HG03565 (cell line): Measurements from ENCODE around the gene GLRX5.

Experiments used
- ATAC-seq: cut with Tn5 transposase; IDR thresholded peaks from one replicate; pipeline ENCODE4 v1.9.1; 2021; ENCODE audit warnings: mild to moderate bottlenecking, moderate library complexity; ENCODE audit not compliant: unreplicated experiment

Gene GLRX5

DNA sequence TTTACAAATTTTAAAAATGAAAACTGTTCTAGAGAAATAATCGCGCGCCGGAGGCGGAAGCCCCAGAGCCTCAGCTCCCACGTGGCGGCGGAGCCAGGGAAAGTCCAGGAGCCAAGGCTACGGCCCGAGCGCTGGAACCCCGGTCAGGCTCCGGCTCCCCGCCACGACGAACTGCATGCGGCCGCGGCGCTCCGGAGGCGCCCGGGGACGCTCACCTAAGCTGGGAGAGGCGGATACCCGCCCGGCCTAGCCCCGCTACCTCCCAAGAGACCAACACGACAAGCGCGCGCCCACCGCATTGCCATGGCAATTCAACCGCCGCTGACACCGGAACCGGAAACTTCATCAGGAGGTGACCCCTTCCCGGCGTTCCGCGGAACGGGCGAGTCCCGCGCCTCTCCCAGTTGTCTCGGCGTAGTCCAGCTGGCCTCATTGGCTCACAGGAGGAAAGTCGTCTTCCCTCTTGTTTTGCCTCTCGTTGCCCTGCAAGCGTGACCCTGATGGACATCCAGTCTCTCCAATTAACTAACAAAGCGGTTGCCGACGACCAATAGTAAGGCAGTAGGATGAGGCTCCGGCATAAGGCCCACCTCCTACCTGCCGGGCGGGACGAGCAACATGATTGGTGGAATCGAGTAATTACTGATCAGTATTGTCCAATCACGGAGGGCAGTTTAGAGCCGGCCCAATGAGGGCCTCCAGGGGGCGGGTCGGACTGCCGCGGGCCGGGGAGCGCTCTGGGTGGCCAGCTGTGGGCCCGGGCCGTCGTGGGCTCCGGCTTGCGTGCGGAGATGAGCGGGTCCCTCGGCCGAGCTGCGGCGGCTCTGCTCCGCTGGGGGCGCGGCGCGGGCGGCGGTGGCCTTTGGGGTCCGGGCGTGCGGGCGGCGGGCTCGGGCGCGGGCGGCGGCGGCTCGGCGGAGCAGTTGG lies at the start of gene GLRX5:
Gene GLRX5, plus strand, starts transcription at position 752 of the 927 bp plus-strand sequence. Its CDS starts 40 bp downstream, at position 792.
- peak; percentile 86 for ATAC-seq

DNA sequence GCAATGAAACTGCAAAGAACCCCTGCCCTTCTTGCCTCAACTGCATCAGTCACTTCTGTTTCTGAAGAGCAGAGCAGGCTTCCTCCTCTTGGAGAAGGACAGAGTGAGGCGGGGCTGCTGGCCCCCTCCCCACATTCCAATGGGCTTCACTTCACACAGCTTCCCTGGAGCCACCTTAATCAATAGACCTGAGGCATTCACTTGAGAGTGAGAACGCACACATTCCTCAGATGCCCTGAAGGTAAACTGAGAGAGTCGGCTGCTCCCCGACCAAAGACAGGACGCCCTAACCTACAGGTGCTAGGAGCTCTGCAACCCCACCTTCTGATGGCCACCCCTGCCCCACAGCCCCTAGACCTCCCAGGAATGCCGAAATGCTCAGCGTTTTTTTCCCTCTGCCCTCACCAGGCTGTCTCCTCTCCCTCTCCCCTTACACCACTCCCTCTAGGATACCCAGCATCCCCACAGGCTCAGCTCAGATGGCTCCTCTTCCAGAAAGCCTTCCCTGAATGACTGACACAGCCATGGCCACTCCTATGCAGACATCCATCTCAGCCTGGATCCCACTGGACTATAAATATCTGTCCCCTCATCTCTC lies 49.5 kb upstream of the GLRX5 start:
- no peak for ATAC-seq

DNA sequence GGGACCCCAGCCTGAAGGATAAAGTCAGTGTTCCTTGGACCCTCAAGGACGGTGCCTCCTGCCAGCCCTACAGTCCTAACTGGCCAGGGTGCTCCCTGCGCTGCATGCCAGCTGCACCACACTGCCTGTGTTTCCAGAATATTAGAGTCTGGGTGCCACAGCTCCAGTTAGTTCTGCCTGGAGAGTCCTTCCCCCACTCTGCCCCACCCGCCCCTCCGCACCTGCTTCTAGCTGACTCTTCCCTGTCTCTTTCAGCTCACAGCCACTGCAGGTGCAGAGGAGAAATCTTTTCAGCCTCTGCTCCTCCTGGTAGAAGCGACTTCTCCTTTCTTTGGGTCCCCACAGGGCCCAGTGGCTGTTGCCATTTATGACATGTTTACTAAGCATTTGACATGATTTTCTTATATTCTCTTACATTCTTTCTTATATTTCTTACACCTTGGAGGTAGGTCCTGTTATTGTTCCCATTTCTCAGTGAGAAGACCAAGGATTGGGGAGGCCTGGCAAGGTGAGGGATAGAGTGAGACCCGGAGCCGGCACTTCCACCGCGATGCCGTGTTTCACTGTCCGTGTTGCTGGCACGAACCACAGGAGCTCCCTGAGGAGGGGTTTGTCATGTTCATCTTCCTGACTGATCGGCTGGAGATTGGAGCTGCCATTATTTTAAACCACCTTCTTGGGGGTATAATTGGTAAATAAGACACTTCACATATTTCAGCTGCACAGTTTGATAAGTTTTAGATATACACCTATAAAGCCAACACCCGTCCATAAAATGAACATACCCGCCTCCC lies 47.8 kb upstream of the GLRX5 start:
- ATAC-seq, result no peak

- ATAC-seq, result no peak
Measured at GRCh38 chr14:95487669-95488084, 47.2 kb upstream of the GLRX5 start.

GRCh38 chr14:95488376-95489213 lies 46.3 kb upstream of the GLRX5 start:
- ATAC-seq, result no peak

DNA sequence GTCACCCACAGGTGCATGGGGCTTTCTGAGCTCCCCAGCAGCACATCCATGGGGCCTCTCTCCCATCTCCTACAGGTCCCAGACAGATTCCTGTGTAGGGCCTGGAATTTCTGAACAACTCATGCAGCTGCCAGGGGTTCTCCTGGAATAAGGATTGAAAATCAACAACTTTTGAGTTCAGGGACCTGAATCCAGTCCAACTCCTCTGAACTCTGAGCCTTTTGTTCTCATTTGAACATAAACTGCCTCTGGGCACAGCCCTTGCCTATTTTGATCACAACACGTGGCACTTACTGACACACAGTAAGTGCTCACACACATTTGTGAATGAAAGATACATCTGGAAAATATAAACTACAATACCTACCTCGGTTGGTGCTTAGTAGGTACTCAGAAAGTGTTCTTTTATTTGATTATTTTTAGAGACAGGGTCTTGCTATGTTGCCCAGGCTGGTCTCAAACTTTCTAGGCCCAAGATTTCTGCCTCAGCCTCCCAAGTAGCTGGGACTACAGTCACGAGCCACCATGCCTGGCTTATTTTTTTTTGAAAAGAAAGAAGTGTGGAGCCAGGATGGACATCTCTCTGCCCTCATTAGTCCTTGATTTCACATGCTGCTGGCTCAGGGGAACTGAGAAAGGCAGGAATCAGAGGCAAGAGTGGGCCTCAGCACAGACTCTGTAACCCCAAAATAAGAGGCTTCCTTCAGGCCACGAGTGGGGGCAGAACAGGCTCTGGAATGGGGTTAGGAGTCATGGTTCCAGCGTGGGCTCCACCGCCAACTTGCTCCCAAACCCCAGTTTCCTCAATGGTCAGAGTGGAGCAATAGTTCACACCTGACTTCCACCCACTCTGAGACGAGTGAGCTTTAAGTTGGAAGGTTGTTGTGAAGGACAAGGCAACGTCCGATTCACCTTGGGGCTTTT lies 45.4 kb upstream of the GLRX5 start:
- no peak for ATAC-seq

- no peak for ATAC-seq
Measured at GRCh38 chr14:95490138-95490509, 44.7 kb upstream of the GLRX5 start.

- ATAC-seq, result no peak
Measured at GRCh38 chr14:95490727-95491451, 44.0 kb upstream of the GLRX5 start.

GRCh38 chr14:95491936-95492608 lies 42.8 kb upstream of the GLRX5 start:
- ATAC-seq, result no peak

GRCh38 chr14:95493503-95493902 lies 41.3 kb upstream of the GLRX5 start:
- ATAC-seq, result no peak

DNA sequence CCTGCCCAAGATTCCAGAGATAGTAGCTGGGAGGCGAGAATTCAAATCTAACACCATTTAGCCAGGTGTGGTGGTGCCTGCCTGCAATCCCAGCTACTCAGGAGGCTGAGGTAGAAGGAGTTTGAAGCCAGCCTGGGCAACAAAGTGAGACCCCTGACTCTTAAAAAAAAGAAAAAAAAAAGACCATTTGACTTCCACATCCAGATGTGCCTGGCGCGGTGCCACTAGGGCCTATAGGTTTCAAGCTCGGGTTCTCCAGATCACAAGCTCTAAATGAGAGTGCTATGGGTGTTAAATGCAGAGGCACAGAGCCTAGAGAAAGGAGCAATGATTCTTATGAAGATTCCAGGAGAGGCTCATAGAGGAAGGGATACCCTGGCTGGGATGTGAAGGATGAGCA lies 40.9 kb upstream of the GLRX5 start:
- ATAC-seq, result no peak

- no peak for ATAC-seq
Measured at GRCh38 chr14:95494456-95494855, 40.4 kb upstream of the GLRX5 start.

GRCh38 chr14:95495076-95495475 lies 39.8 kb upstream of the GLRX5 start:
- no peak for ATAC-seq

GRCh38 chr14:95495538-95496025 lies 39.3 kb upstream of the GLRX5 start:
- peak; percentile 78 for ATAC-seq

GRCh38 chr14:95496111-95496681 lies 38.7 kb upstream of the GLRX5 start:
- no peak for ATAC-seq

GRCh38 chr14:95496690-95497259 lies 38.1 kb upstream of the GLRX5 start:
- no peak for ATAC-seq

DNA sequence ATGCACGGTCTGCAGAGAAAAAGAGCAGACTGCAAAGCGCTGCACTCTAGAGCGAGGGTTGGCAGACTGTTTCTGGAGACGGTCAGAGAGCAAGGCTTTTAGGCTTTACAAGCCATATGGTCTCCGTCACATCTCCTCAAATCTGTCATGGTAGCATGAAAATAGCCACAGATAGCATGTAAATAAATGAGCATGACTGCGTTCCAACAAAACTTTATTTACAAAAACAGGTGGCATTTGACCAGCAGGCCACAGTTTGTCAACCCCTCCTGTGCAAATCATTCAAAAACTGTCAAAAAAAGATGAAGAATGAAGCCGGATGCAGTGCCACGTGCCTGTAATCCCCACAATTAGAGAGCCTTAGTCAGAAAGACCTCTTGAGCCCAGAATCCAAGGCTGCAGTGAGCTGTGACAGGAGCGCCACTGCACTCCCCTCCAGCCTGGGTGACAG lies 37.3 kb upstream of the GLRX5 start:
- no peak for ATAC-seq
